MM.1S (cell line): Measurements from ENCODE around the gene BCL10.

Source experiments
- EZH2 ChIP-seq: fragments of 300-600 bp; sonication (generic); optimal IDR thresholded peaks from 2 replicates; pipeline ENCODE3; 2017; ENCODE audit warnings: low read depth, mild to moderate bottlenecking, antibody characterized with exemption, low read length, mixed read lengths
- TF ChIP-seq, protein P1 (sequence below): fragments of 300-600 bp; sonication (generic); IDR thresholded peaks from 2 replicates; pipeline ENCODE4 v1.5.1; 2016; ENCODE audit warnings: antibody characterized with exemption, low read length, mixed read lengths

DNA sequence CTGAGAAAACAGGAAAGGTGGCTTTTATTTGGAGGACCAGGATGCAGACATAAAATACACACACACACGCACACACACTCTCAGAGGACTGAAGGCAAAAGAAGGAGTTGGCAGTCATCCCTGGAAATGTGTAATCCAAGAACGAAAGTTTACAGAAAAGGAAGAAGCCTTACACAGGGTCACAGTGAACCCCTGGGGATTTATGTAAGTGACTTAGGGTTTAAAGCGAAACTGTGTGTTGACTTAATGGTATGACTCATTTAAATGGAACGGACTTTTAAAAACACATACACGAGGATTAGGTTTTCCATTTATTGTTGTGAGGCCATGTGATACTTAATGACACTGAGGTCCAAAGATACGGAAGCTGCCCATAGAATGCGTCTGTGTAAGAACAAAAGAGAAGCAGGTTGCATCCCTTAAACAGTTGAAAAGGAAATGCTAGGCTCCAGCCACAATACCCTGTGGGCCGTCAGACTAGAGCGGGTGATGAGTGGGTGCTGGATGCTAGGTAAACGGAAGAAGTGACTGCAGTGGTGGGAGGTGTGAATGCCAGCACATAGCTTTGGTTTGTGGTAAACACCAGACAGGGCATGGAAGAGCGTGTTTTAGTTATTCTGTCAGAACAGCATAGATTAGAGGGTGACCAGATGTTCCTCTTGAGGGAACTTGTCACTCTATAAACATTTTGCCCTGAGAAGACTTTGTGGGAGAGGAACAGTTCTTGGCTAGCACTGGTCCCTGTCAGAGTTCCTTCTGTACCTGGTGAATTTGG lies 21.6 kb upstream of the BCL10 start:
- TF ChIP-seq, protein P1, sequence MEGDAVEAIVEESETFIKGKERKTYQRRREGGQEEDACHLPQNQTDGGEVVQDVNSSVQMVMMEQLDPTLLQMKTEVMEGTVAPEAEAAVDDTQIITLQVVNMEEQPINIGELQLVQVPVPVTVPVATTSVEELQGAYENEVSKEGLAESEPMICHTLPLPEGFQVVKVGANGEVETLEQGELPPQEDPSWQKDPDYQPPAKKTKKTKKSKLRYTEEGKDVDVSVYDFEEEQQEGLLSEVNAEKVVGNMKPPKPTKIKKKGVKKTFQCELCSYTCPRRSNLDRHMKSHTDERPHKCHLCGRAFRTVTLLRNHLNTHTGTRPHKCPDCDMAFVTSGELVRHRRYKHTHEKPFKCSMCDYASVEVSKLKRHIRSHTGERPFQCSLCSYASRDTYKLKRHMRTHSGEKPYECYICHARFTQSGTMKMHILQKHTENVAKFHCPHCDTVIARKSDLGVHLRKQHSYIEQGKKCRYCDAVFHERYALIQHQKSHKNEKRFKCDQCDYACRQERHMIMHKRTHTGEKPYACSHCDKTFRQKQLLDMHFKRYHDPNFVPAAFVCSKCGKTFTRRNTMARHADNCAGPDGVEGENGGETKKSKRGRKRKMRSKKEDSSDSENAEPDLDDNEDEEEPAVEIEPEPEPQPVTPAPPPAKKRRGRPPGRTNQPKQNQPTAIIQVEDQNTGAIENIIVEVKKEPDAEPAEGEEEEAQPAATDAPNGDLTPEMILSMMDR, result no peak
- no peak for TF ChIP-seq EZH2
